ENCODE results near the gene NEK1.

NEK1 gene

DNA sequence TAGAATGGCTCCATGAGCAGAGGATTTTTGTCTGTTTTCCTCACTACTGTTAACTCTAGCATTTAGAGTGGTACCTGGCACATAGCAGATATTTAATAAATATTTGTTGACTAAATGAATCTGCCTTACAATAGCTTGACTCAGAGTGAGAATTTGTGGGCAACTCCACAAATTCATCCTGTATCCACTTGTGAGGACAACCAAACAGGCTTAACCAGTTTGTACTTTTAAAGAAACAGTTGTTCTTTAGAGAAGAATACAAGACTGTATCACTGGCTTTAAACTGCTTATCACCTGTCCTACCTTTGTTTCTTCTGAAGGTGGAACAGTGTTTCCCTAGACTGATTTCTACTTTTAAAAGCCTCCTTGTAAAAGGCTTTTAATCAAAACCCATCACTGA is 200.3 kb downstream of the NEK1 start:
- no peaks in the 10 kb centered on the region for H3K27me3 Mint-ChIP-seq (ENCODE audit: low read depth, poor library complexity)
- no peak for DNase-seq
- no peak overlapping the region for H3K4me3 Mint-ChIP-seq
- H3K9me3 Mint-ChIP-seq: no peaks in the 10 kb centered on the region
- H3K4me1 Mint-ChIP-seq: peaks cover 33% of the 10 kb centered on the region
- peaks cover 11% of the 10 kb centered on the region for H3K36me3 Mint-ChIP-seq (ENCODE audit: low read depth)
- H3K27ac Mint-ChIP-seq: no peak overlapping the region
- TF ChIP-seq, protein P1, sequence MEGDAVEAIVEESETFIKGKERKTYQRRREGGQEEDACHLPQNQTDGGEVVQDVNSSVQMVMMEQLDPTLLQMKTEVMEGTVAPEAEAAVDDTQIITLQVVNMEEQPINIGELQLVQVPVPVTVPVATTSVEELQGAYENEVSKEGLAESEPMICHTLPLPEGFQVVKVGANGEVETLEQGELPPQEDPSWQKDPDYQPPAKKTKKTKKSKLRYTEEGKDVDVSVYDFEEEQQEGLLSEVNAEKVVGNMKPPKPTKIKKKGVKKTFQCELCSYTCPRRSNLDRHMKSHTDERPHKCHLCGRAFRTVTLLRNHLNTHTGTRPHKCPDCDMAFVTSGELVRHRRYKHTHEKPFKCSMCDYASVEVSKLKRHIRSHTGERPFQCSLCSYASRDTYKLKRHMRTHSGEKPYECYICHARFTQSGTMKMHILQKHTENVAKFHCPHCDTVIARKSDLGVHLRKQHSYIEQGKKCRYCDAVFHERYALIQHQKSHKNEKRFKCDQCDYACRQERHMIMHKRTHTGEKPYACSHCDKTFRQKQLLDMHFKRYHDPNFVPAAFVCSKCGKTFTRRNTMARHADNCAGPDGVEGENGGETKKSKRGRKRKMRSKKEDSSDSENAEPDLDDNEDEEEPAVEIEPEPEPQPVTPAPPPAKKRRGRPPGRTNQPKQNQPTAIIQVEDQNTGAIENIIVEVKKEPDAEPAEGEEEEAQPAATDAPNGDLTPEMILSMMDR (IDR thresholded peaks at IDR 0.05): no peak

DNA sequence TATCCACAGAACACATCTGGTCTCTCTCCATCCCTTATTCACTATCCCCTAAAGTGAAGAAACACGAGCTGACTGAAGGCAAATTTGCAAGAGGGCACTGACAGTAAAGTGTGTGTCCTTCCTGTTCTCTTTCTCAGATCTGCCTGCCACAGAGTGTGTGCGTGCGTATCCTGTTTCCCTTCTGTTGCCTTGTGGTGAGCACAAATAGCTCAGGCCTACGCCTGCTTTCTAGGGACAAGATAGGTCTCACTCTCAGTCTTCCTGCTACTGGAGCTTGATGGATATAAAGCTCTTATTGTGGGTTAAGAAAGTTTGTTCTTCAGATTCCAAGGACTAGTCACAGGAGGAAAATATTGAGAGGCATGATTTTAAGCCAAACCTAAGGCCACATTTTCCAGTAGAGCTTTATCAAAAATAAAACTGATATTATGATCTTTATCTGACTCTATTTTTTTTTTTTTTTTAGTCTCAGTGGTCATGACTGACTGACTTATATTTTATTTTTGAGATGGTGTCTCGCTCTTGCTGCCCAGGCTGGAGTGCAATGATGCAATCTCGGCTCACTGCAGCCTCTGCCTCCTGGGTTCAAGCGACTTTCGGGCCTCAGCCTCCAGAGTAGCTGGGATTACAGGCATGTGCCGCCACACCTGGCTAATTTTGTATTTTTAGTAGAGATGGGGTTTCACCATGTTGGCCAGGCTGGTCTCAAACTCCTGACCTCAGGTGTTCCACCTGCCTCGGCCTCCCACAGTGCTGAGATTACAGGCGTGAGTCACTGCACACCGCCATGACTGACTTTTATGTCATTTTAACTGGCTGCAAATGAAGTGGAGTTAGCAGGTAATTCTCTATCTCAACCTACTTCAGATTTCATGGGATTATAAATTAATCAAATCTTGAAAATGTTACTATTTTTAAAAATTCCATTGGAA is 201.3 kb downstream of the NEK1 start:
- peak; percentile 19 for DNase-seq
- H3K4me3 Mint-ChIP-seq: no peak overlapping the region
- H3K4me1 Mint-ChIP-seq: peaks cover 33% of the 10 kb centered on the region
- H3K27ac Mint-ChIP-seq: peak overlapping the region; percentile 84
- H3K36me3 Mint-ChIP-seq (ENCODE audit: low read depth): peaks cover 11% of the 10 kb centered on the region
- H3K27me3 Mint-ChIP-seq (ENCODE audit: low read depth, poor library complexity): no peaks in the 10 kb centered on the region
- TF ChIP-seq, protein P1 (IDR thresholded peaks at IDR 0.05): no peak
- no peaks in the 10 kb centered on the region for H3K9me3 Mint-ChIP-seq

DNA sequence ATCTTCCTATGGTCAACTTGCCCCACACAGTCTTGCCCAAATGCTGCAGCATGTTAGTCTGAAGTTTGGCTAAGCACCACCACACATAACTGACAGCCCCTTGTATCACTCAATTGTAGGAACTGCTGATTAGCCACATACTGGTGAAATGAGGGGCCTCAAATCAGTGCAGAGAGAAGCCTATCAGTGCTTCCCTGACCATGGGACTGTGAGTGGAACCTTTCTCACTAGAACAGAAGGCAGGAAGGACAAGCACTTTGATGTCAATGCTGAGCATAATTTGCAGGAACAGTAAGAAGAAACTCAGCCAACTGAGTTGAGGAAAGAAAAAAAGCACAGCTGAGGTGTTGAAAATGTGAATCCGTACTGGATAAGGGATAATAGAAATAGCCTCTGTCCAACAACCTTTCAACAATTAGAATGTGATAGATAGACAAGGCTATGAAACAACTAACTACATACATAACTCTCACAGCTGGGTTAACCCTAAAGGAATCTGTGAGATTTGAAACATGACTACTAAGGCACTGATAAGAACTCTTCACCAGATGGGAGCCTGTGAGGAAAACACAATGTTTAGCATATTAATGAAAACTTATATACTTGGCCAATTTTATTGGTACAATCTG is 205.1 kb downstream of the NEK1 start:
- TF ChIP-seq, protein P1 (IDR thresholded peaks at IDR 0.05): no peak
- DNase-seq: no peak
- Mint-ChIP-seq H3K36me3 (ENCODE audit: low read depth) (peaks cover 7% of the 10 kb centered on the region), H3K4me1 (peaks cover 23% of the 10 kb centered on the region), H3K27me3 (ENCODE audit: low read depth, poor library complexity) (no peaks in the 10 kb centered on the region), H3K4me3 (no peak overlapping the region), H3K9me3 (no peaks in the 10 kb centered on the region), H3K27ac (peak overlapping the region; percentile 38)

DNA sequence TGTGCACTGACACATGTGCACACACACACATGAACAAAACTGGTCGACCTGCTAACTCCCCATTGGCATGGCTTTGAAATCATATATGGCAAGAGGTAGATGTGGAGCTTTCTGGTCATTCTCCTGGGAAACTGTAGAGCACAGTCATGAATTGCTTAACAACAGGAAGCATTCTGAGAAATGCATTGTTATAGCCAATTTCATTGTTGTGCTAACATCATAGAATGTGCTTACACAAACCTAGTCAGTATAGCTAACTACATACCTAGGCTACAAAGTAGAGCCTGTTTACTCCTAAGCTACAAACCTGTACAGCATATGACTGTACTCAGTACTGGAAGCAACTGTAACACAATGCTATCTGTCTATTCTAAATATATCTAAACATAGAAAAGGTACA is 207.4 kb downstream of the NEK1 start:
- Mint-ChIP-seq H3K4me1 (peaks cover 11% of the 10 kb centered on the region), H3K27me3 (ENCODE audit: low read depth, poor library complexity) (no peaks in the 10 kb centered on the region), H3K36me3 (ENCODE audit: low read depth) (peaks cover 16% of the 10 kb centered on the region), H3K27ac (no peak overlapping the region), H3K4me3 (no peak overlapping the region), H3K9me3 (no peaks in the 10 kb centered on the region)
- DNase-seq: no peak
- TF ChIP-seq, protein P1 (IDR thresholded peaks at IDR 0.05): no peak

DNA sequence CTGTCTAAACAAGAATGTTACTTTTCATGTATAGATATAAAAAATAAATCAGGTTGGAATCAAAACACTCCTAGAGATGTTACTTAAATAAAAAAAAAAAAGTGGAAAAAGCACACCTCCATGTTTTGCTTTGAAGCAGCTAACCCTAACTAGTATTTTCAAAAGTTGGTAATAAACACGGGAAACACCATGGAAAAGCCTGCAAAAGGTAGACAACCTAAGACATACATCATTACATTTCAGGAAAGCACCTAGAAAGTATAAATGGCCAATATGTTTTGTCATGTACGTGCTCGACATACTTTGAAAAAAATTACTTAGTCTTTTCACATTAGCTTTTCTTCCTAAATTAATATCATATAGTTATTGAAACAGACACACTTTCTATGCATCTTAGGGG is 211.6 kb downstream of the NEK1 start:
- no peaks in the 10 kb centered on the region for H3K27me3 Mint-ChIP-seq (ENCODE audit: low read depth, poor library complexity)
- peaks cover 15% of the 10 kb centered on the region for H3K36me3 Mint-ChIP-seq (ENCODE audit: low read depth)
- H3K27ac Mint-ChIP-seq: no peak overlapping the region
- H3K4me3 Mint-ChIP-seq: no peak overlapping the region
- H3K4me1 Mint-ChIP-seq: no peaks in the 10 kb centered on the region
- TF ChIP-seq, protein P1 (IDR thresholded peaks at IDR 0.05): no peak
- DNase-seq: no peak
- H3K9me3 Mint-ChIP-seq: no peaks in the 10 kb centered on the region
